ENCODE measurements around the gene PDE4C. TPM values are rescaled to one million over a fixed set of nuclear protein-coding genes. Genes with fewer than 3 reads are reported as not detected.

PDE4C gene
- total RNA-seq, 1 experiment from 2014 or later, result 3.0 TPM

GRCh38 chr19:18203408-18203862 lies 22.8 kb downstream of the PDE4C start:
- Mint-ChIP-seq H3K27ac (peak overlapping the region; percentile 95), H3K4me1 (peaks cover 19% of the 10 kb centered on the region), H3K27me3 (ENCODE audit: low read depth) (no peaks in the 10 kb centered on the region), H3K36me3 (peaks cover 24% of the 10 kb centered on the region), H3K9me3 (no peaks in the 10 kb centered on the region), H3K4me3 (peak overlapping the region; percentile 95)
- ATAC-seq (0 out of 2 replicates have a peak, but pooled peaks have one; percentile 0), DNase-seq (ENCODE audit: low spot score) (no peak)
- no peak for TF ChIP-seq AR (CRISPR knock-in tag; IDR thresholded peaks at IDR 0.05)
- TF ChIP-seq FOXP4 (CRISPR knock-in tag; IDR thresholded peaks at IDR 0.05), result no peak; the same call in 1 of the 2 replicates
- TF ChIP-seq RELA (CRISPR knock-in tag; IDR thresholded peaks at IDR 0.05; ENCODE audit: borderline replicate concordance), result peak; percentile 31; the same call in 1 of the 2 replicates
- TF ChIP-seq ZNF396 (CRISPR knock-in tag; IDR thresholded peaks at IDR 0.05; ENCODE audit: borderline replicate concordance), result no peak
- TF ChIP-seq ZNF423 (CRISPR knock-in tag; IDR thresholded peaks at IDR 0.05), result no peak
- 0 out of 2 replicates have a peak, but pooled peaks have one; percentile 3 for TF ChIP-seq ARID4B (CRISPR knock-in tag; IDR thresholded peaks at IDR 0.05; ENCODE audit: borderline replicate concordance)
- peak; percentile 49; the same call in 1 of the 2 replicates for TF ChIP-seq ZBTB21 (CRISPR knock-in tag; IDR thresholded peaks at IDR 0.05; ENCODE audit: borderline replicate concordance)
- no peak for TF ChIP-seq CDX4 (CRISPR knock-in tag; IDR thresholded peaks at IDR 0.05; ENCODE audit: borderline replicate concordance)
- 0 out of 2 replicates have a peak, but pooled peaks have one; percentile 60 for TF ChIP-seq KAT7 (CRISPR knock-in tag; IDR thresholded peaks at IDR 0.05; ENCODE audit: borderline replicate concordance)
- no peak for TF ChIP-seq CTCF (IDR thresholded peaks at IDR 0.05)
- TF ChIP-seq MXD4 (CRISPR knock-in tag; IDR thresholded peaks at IDR 0.05; ENCODE audit: borderline replicate concordance), result no peak
- no peak for TF ChIP-seq TCF7 (CRISPR knock-in tag; IDR thresholded peaks at IDR 0.05; ENCODE audit: low read depth)
- POLR2A ChIA-PET, result interaction anchor here (0.8 to 4.0 kb wide), 7 partner anchors 17 to 90 kb away, joined by 3 to 34 read pairs (median 10); partner anchors contain the start of gene JUND
- CTCF ChIA-PET, result interaction anchor here (0.6 to 9.7 kb wide), 20 partner anchors 10 to 344 kb away, joined by 3 to 369 read pairs (median 4); partner anchors contain the start of genes GDF15, JUND, MPV17L2 and PIK3R2
